Lung (tissue), 12 donors: ENCODE results near the gene TMEM38A. TPM values are rescaled to one million over a fixed set of nuclear protein-coding genes. Genes with fewer than 3 reads are reported as not detected.

Experiments used
- ATAC-seq: fragments of 200-7000 bp; cut with Tn5 transposase; one replicate; pipeline ENCODE4 v1.9.1; 2020; ENCODE audit warnings: moderate number of reproducible peaks; ENCODE audit not compliant: insufficient read depth, low FRiP score
- DNase-seq, 3 donors: peaks; one replicate each; pipeline ENCODE4 v3.0.0-alpha.2; 2013 to 2017
- H3K27ac ChIP-seq, 2 donors: one replicate each; pipeline ENCODE4 v1.5.1; 2013; ENCODE audit warnings: mild to moderate bottlenecking in 2 of 2, moderate library complexity in 2 of 2, control low read depth in 1 of 2, inconsistent platforms in 1 of 2, low read depth in 1 of 2, low read length in 1 of 2
- H3K27me3 ChIP-seq, 3 donors: one replicate each; pipeline ENCODE4 v1.5.1; 2013; ENCODE audit warnings: low read length in 2 of 3; ENCODE audit not compliant: control insufficient read depth in 3 of 3, insufficient read depth in 3 of 3
- H3K36me3 ChIP-seq, 4 donors: one replicate each; pipeline ENCODE4 v1.5.1; 2013; ENCODE audit warnings: low read length in 4 of 4, mild to moderate bottlenecking in 1 of 4, moderate library complexity in 1 of 4; ENCODE audit not compliant: control insufficient read depth in 4 of 4, insufficient read depth in 4 of 4
- H3K4me1 ChIP-seq, 5 donors: one replicate each; pipeline ENCODE4 v1.5.1; 2013; ENCODE audit warnings: low read length in 5 of 5, mild to moderate bottlenecking in 2 of 5, moderate library complexity in 1 of 5; ENCODE audit not compliant: control insufficient read depth in 5 of 5, insufficient read depth in 5 of 5
- H3K4me3 ChIP-seq: one replicate; pipeline ENCODE4 v1.5.1; 2013; ENCODE audit warnings: mild to moderate bottlenecking, control low read depth, moderate library complexity
- H3K9ac ChIP-seq, 2 donors: one replicate each; pipeline ENCODE4 v1.5.1; 2013; ENCODE audit warnings: low read length in 2 of 2, control low read depth in 1 of 2; ENCODE audit not compliant: insufficient read depth in 1 of 2
- H3K9me3 ChIP-seq, 4 donors: one replicate each; pipeline ENCODE4 v1.5.1; 2013; ENCODE audit warnings: low read length in 3 of 4, mild to moderate bottlenecking in 1 of 4, moderate library complexity in 1 of 4; ENCODE audit not compliant: control insufficient read depth in 4 of 4, insufficient read depth in 3 of 4
- CTCF ChIP-seq: IDR thresholded peaks from 2 replicates; pipeline ENCODE4 v1.5.1; 2012; ENCODE audit warnings: mild to moderate bottlenecking; ENCODE audit errors: control extremely low read depth, extremely low read depth
- WGBS, 2 donors: extraction: QIAGEN DNeasy Blood & Tissue Kit; methylation state at CpG; one replicate each; pipeline ENCODE4 v1.1.7; 2013; 5-methylcytosine and 5-hydroxymethylcytosine counted together
- polyA plus RNA-seq, 2 donors: library from polyadenylated mRNA; stranded (reverse); fragments of 200-250 nt; gene quantifications; one replicate each; pipeline ENCODE4 v1.2.1, GENCODE V29; 2013
- total RNA-seq, 2 donors: library from RNA; depleted of rRNA in 1 of 2; stranded (reverse); fragments of >200 nt in 1 of 2; gene quantifications; one replicate each; pipeline ENCODE4 v1.2.1, GENCODE V29; 2014 to 2021
- donor health status: control.
- donor health status: control.
- donor health status: Bipolar disorder and iron deficiency.
- donor health status: healthy.
- donor health status: DM: yes; HTN: yes; CAD: no.

Gene TMEM38A
- total and polyA plus RNA-seq, 4 donors: 3.6 to 6.2 (median 3.8) TPM

GRCh38 chr19:16625163-16625958 is 35.6 kb upstream of the TMEM38A start:
- Histone ChIP-seq H3K4me1 (peaks cover 8 to 24% (median 16%) of the 10 kb centered on the region in 5 donors), H3K4me3 (no peak overlapping the region), H3K27me3 (no peaks in the 10 kb centered on the region), H3K9me3 (no peaks in the 10 kb centered on the region), H3K9ac (peak overlapping the region; percentile 34 to 69), H3K27ac (peak overlapping the region in 1 of 2 donors; percentile 88), H3K36me3 (peaks cover 0 to 5% (median 4%) of the 10 kb centered on the region in 4 donors)
- TF ChIP-seq CTCF: no peak
- ATAC-seq (no peak), DNase-seq (peak in 2 of 3 donors; percentile 41 to 68)
- WGBS, 2 donors: 63 to 68% methylated on average over 16 of the region's 16 CpGs

GRCh38 chr19:16626796-16627192 is 34.1 kb upstream of the TMEM38A start:
- H3K4me1 ChIP-seq: peaks cover 8 to 24% (median 15%) of the 10 kb centered on the region in 5 donors
- DNase-seq (no peak), ATAC-seq (no peak)
- peaks cover 0 to 2% (median 0%) of the 10 kb centered on the region in 4 donors for H3K9me3 ChIP-seq
- peak overlapping the region; percentile 79 to 88 for H3K9ac ChIP-seq
- H3K36me3 ChIP-seq: peaks cover 0 to 8% (median 7%) of the 10 kb centered on the region in 4 donors
- peak overlapping the region; percentile 63 to 65 for H3K27ac ChIP-seq
- no peaks in the 10 kb centered on the region for H3K27me3 ChIP-seq
- no peak for TF ChIP-seq CTCF
- WGBS, 2 donors: 3 to 5% methylated on average over 12 of the region's 12 CpGs
- H3K4me3 ChIP-seq: peak overlapping the region; percentile 81

GRCh38 chr19:16627193-16627927 is 33.6 kb upstream of the TMEM38A start:
- TF ChIP-seq CTCF: no peak
- Histone ChIP-seq H3K27me3 (no peaks in the 10 kb centered on the region), H3K27ac (peak overlapping the region; percentile 63 to 65), H3K4me1 (peaks cover 8 to 24% (median 15%) of the 10 kb centered on the region in 5 donors), H3K9me3 (peaks cover 0 to 2% (median 0%) of the 10 kb centered on the region in 4 donors), H3K4me3 (peak overlapping the region; percentile 81), H3K36me3 (peaks cover 0 to 8% (median 7%) of the 10 kb centered on the region in 4 donors), H3K9ac (peak overlapping the region; percentile 79 to 88)
- ATAC-seq (no peak), DNase-seq (no peak)
- 0% methylated on average over 38 to 52 of the region's 52 CpGs for WGBS, 2 donors
